ENCODE measurements around the gene NPAT.

The NPAT gene

GRCh38 chr11:108222574-108223347 is at the start of gene NPAT, which contains the start of gene ATM:
TSS of gene NPAT (minus strand) at chr11:108222638. CDS start at chr11:108222536, 102 bp downstream.
TSS of gene ATM (plus strand) at chr11:108223067. CDS start at chr11:108227625, 4,558 bp downstream.
- TF ChIP-seq CTCF (IDR thresholded peaks at IDR 0.05; ENCODE audit: borderline replicate concordance, control extremely low read depth, extremely low read depth, insufficient read depth, missing control alignments), result peak; percentile 95
- peak; percentile 92 for DNase-seq (ENCODE audit: low spot score)
- in situ Hi-C loops (cut with MboI; ENCODE audit: low sequenced_read_pairs, unreplicated experiment), result no loop called here

- in situ Hi-C loops (cut with MboI; ENCODE audit: low sequenced_read_pairs, unreplicated experiment), result no loop called here
- TF ChIP-seq CTCF (IDR thresholded peaks at IDR 0.05; ENCODE audit: borderline replicate concordance, control extremely low read depth, extremely low read depth, insufficient read depth, missing control alignments), result no peak
- no peak for DNase-seq (ENCODE audit: low spot score)
Observed at GRCh38 chr11:108269583-108269982, 47.1 kb upstream of the NPAT start.

- no peak for DNase-seq (ENCODE audit: low spot score)
- TF ChIP-seq CTCF (IDR thresholded peaks at IDR 0.05; ENCODE audit: borderline replicate concordance, control extremely low read depth, extremely low read depth, insufficient read depth, missing control alignments), result no peak
- in situ Hi-C loops (cut with MboI; ENCODE audit: low sequenced_read_pairs, unreplicated experiment), result no loop called here
Observed at GRCh38 chr11:108253176-108253575, 30.7 kb upstream of the NPAT start.

GRCh38 chr11:108246885-108247284 is 24.4 kb upstream of the NPAT start:
- DNase-seq (ENCODE audit: low spot score), result no peak
- no peak for TF ChIP-seq CTCF (IDR thresholded peaks at IDR 0.05; ENCODE audit: borderline replicate concordance, control extremely low read depth, extremely low read depth, insufficient read depth, missing control alignments)
- in situ Hi-C loops (cut with MboI; ENCODE audit: low sequenced_read_pairs, unreplicated experiment), result loop anchor here (25.0 kb wide), 1 partner anchor 390 kb away; no protein-coding TSS in a partner anchor

GRCh38 chr11:108246308-108246707 is 23.9 kb upstream of the NPAT start:
- DNase-seq (ENCODE audit: low spot score), result no peak
- TF ChIP-seq CTCF (IDR thresholded peaks at IDR 0.05; ENCODE audit: borderline replicate concordance, control extremely low read depth, extremely low read depth, insufficient read depth, missing control alignments), result no peak
- in situ Hi-C loops (cut with MboI; ENCODE audit: low sequenced_read_pairs, unreplicated experiment), result loop anchor here (25.0 kb wide), 1 partner anchor 391 kb away; no protein-coding TSS in a partner anchor

- no peak for TF ChIP-seq CTCF (IDR thresholded peaks at IDR 0.05; ENCODE audit: borderline replicate concordance, control extremely low read depth, extremely low read depth, insufficient read depth, missing control alignments)
- no peak for DNase-seq (ENCODE audit: low spot score)
- in situ Hi-C loops (cut with MboI; ENCODE audit: low sequenced_read_pairs, unreplicated experiment), result loop anchor here (25.0 kb wide), 1 partner anchor 395 kb away; no protein-coding TSS in a partner anchor
Observed at GRCh38 chr11:108242422-108242821, 20.0 kb upstream of the NPAT start.

All from GM13976 (cell line).